ENCODE measurements around the gene HSPA4L.

GRCh38 chr4:127809173-127809800 is 27.2 kb downstream of the HSPA4L start:
- TF ChIP-seq CTCF (IDR thresholded peaks at IDR 0.05; ENCODE audit: insufficient read depth, low read length, poor library complexity, severe bottlenecking) (no peak), EZH2phosphoT487 (conservative IDR thresholded peaks at IDR 0.05; ENCODE audit: low read length) (no peak)
